ENCODE results near the gene PLEKHM3. TPM values are rescaled to one million over a fixed set of nuclear protein-coding genes. Genes with fewer than 3 reads are reported as not detected.
A peak's percentile ranks its signal among the peaks of the same experiment; 100 is the strongest.

PLEKHM3 gene
- total RNA-seq, 8 experiments from 2014 or later, result 8.6 to 20.5 (median 12.5) TPM

GRCh38 chr2:207935121-207935990, 90.0 kb downstream of the PLEKHM3 start:
- peaks cover 5 to 8% of the 10 kb centered on the region in 2 donors for H3K4me1 ChIP-seq (replicated peaks in 1 of 2)
- in situ Hi-C loops (cut with MboI; ENCODE audit: low pct_unique_long_range_greater_than_20kb in 2 of 9, low sequenced_read_pairs in 9 of 9, unreplicated experiment in 9 of 9), result no loop called here
- WGBS, 10 experiments, result 50 to 100% (median 64%) methylated on average over 1 to 7 of the region's 7 CpGs; no CpG with 5 or more reads in 2 of the 10 experiments
- H3K4me3 ChIP-seq, result no peak overlapping the region
- ATAC-seq (replicated peaks in 6 of 8), result no peak
- H3K27ac ChIP-seq, result no peak overlapping the region

- Histone ChIP-seq H3K4me1 (replicated peaks in 1 of 2) (peaks cover 5 to 8% of the 10 kb centered on the region in 2 donors), H3K4me3 (no peak overlapping the region), H3K27ac (no peak overlapping the region)
- in situ Hi-C loops (cut with MboI; ENCODE audit: low pct_unique_long_range_greater_than_20kb in 2 of 9, low sequenced_read_pairs in 9 of 9, unreplicated experiment in 9 of 9), result no loop called here
- ATAC-seq (replicated peaks in 6 of 8), result no peak
- 79 to 100% (median 91%) methylated on average over 1 to 7 of the region's 7 CpGs; no CpG with 5 or more reads in 1 of the 10 experiments for WGBS, 10 experiments
Observed at GRCh38 chr2:207934720-207935119, 90.6 kb downstream of the PLEKHM3 start.

- Histone ChIP-seq H3K27ac (no peak overlapping the region), H3K4me3 (no peak overlapping the region), H3K4me1 (replicated peaks in 1 of 2) (peaks cover 5 to 8% of the 10 kb centered on the region in 2 donors)
- ATAC-seq (replicated peaks in 6 of 8), result no peak
- in situ Hi-C loops (cut with MboI; ENCODE audit: low pct_unique_long_range_greater_than_20kb in 2 of 9, low sequenced_read_pairs in 9 of 9, unreplicated experiment in 9 of 9), result no loop called here
- 77 to 100% (median 83%) methylated on average over 2 to 9 of the region's 9 CpGs for WGBS, 10 experiments
Observed at GRCh38 chr2:207933396-207934065, 91.8 kb downstream of the PLEKHM3 start.

GRCh38 chr2:207932106-207932505, 93.2 kb downstream of the PLEKHM3 start:
- in situ Hi-C loops (cut with MboI; ENCODE audit: low pct_unique_long_range_greater_than_20kb in 2 of 9, low sequenced_read_pairs in 9 of 9, unreplicated experiment in 9 of 9), result no loop called here
- Histone ChIP-seq H3K27ac (no peak overlapping the region), H3K4me3 (no peak overlapping the region), H3K4me1 (replicated peaks in 1 of 2) (peaks cover 5 to 8% of the 10 kb centered on the region in 2 donors)
- WGBS, 10 experiments, result 60 to 100% (median 86%) methylated on average over 1 of the region's 1 CpG; no CpG with 5 or more reads in 1 of the 10 experiments
- peak in 3 of 8 experiments; percentile 28 to 85 (median 65) for ATAC-seq (replicated peaks in 6 of 8)

GRCh38 chr2:207930747-207931146, 94.6 kb downstream of the PLEKHM3 start:
- in situ Hi-C loops (cut with MboI; ENCODE audit: low pct_unique_long_range_greater_than_20kb in 2 of 9, low sequenced_read_pairs in 9 of 9, unreplicated experiment in 9 of 9), result no loop called here
- no peak for ATAC-seq (replicated peaks in 6 of 8)
- WGBS, 10 experiments, result 85 to 97% (median 94%) methylated on average over 12 to 27 of the region's 29 CpGs; no CpG with 5 or more reads in 3 of the 10 experiments

GRCh38 chr2:207929923-207930322, 95.4 kb downstream of the PLEKHM3 start:
- H3K27ac ChIP-seq, result no peak overlapping the region
- H3K4me1 ChIP-seq (replicated peaks in 1 of 2), result peaks cover 4 to 13% of the 10 kb centered on the region in 2 donors
- WGBS, 10 experiments, result 80 to 100% (median 100%) methylated on average over 2 to 3 of the region's 3 CpGs
- in situ Hi-C loops (cut with MboI; ENCODE audit: low pct_unique_long_range_greater_than_20kb in 2 of 9, low sequenced_read_pairs in 9 of 9, unreplicated experiment in 9 of 9), result no loop called here
- no peak overlapping the region for H3K4me3 ChIP-seq
- ATAC-seq (replicated peaks in 6 of 8), result no peak

More at GRCh38 chr2:207930747-207931146, 94.6 kb downstream of the PLEKHM3 start:
- no peak overlapping the region for H3K4me3 ChIP-seq
- H3K4me1 ChIP-seq (replicated peaks in 1 of 2), result peaks cover 8 to 15% of the 10 kb centered on the region in 2 donors
- no peak overlapping the region for H3K27ac ChIP-seq

GRCh38 chr2:207928079-207928478, 97.2 kb downstream of the PLEKHM3 start:
- in situ Hi-C loops (cut with MboI; ENCODE audit: low pct_unique_long_range_greater_than_20kb in 2 of 9, low sequenced_read_pairs in 9 of 9, unreplicated experiment in 9 of 9), result no loop called here
- no peak overlapping the region for H3K4me3 ChIP-seq
- H3K27ac ChIP-seq, result no peak overlapping the region
- peak in 2 of 8 experiments; percentile 68 to 72 for ATAC-seq (replicated peaks in 6 of 8)
- peaks cover 3 to 11% of the 10 kb centered on the region in 2 donors for H3K4me1 ChIP-seq (replicated peaks in 1 of 2)

GRCh38 chr2:207926989-207927300, 98.4 kb downstream of the PLEKHM3 start:
- Histone ChIP-seq H3K4me1 (replicated peaks in 1 of 2) (peaks cover 3 to 11% of the 10 kb centered on the region in 2 donors), H3K4me3 (no peak overlapping the region), H3K27ac (no peak overlapping the region)
- ATAC-seq (replicated peaks in 6 of 8), result no peak
- in situ Hi-C loops (cut with MboI; ENCODE audit: low pct_unique_long_range_greater_than_20kb in 2 of 9, low sequenced_read_pairs in 9 of 9, unreplicated experiment in 9 of 9), result no loop called here
- WGBS, 10 experiments, result 20 to 100% (median 53%) methylated on average over 2 to 4 of the region's 4 CpGs; no CpG with 5 or more reads in 2 of the 10 experiments

- Histone ChIP-seq H3K4me1 (replicated peaks in 1 of 2) (peaks cover 3 to 11% of the 10 kb centered on the region in 2 donors), H3K4me3 (no peak overlapping the region), H3K27ac (no peak overlapping the region)
- in situ Hi-C loops (cut with MboI; ENCODE audit: low pct_unique_long_range_greater_than_20kb in 2 of 9, low sequenced_read_pairs in 9 of 9, unreplicated experiment in 9 of 9), result no loop called here
- peak in 7 of 8 experiments; percentile 76 to 89 (median 85) for ATAC-seq (replicated peaks in 6 of 8)
- 20 to 69% (median 45%) methylated on average over 1 to 8 of the region's 13 CpGs; no CpG with 5 or more reads in 3 of the 10 experiments for whole genome bisulfite sequencing, 10 experiments
Observed at GRCh38 chr2:207926133-207926988, 99.0 kb downstream of the PLEKHM3 start.

GRCh38 chr2:207925601-207926000, 99.7 kb downstream of the PLEKHM3 start:
- no peak for ATAC-seq (replicated peaks in 6 of 8)
- H3K4me1 ChIP-seq (replicated peaks in 1 of 2), result peaks cover 3 to 11% of the 10 kb centered on the region in 2 donors
- WGBS, 10 experiments, result 80 to 100% (median 97%) methylated on average over 1 to 6 of the region's 8 CpGs; no CpG with 5 or more reads in 1 of the 10 experiments
- H3K4me3 ChIP-seq, result no peak overlapping the region
- no peak overlapping the region for H3K27ac ChIP-seq
- in situ Hi-C loops (cut with MboI; ENCODE audit: low pct_unique_long_range_greater_than_20kb in 2 of 9, low sequenced_read_pairs in 9 of 9, unreplicated experiment in 9 of 9), result no loop called here

- Histone ChIP-seq H3K4me3 (no peak overlapping the region), H3K27ac (no peak overlapping the region), H3K4me1 (replicated peaks in 1 of 2) (peaks cover 0 to 11% of the 10 kb centered on the region in 2 donors)
- in situ Hi-C loops (cut with MboI; ENCODE audit: low pct_unique_long_range_greater_than_20kb in 2 of 9, low sequenced_read_pairs in 9 of 9, unreplicated experiment in 9 of 9), result no loop called here
- peak in 2 of 8 experiments; percentile 41 to 43 for ATAC-seq (replicated peaks in 6 of 8)
Observed at GRCh38 chr2:207921606-207922005, 103.7 kb downstream of the PLEKHM3 start.

- Histone ChIP-seq H3K27ac (no peak overlapping the region), H3K4me3 (no peak overlapping the region), H3K4me1 (replicated peaks in 1 of 2) (peaks cover 0 to 3% of the 10 kb centered on the region in 2 donors)
- no peak for ATAC-seq (replicated peaks in 6 of 8)
- in situ Hi-C loops (cut with MboI; ENCODE audit: low pct_unique_long_range_greater_than_20kb in 2 of 9, low sequenced_read_pairs in 9 of 9, unreplicated experiment in 9 of 9), result no loop called here
- 40 to 100% (median 90%) methylated on average over 1 to 4 of the region's 6 CpGs; no CpG with 5 or more reads in 3 of the 10 experiments for WGBS, 10 experiments
Observed at GRCh38 chr2:207920721-207921120, 104.6 kb downstream of the PLEKHM3 start.

All from motor neuron (in vitro differentiated cells).